Neural cell (in vitro differentiated cells): ENCODE results near the gene MEFV. TPM values are rescaled to one million over a fixed set of nuclear protein-coding genes. Genes with fewer than 3 reads are reported as not detected.
"Not testable (repeated sequence)": the region's sequence is repeated elsewhere in the genome, so short reads cannot be mapped to it uniquely, and the experiment has no call there.

Experiments
- H2AFZ ChIP-seq: fragments of 200-600, 300-800 bp; sonication (generic), shearing (Covaris generic); 2 replicates; pipeline ENCODE4 v1.6.0; 2014; ENCODE audit warnings: low read depth, mild to moderate bottlenecking, antibody characterized with exemption, low read length, moderate library complexity
- H3F3A ChIP-seq: fragments of 200-600 bp; shearing (Covaris generic); 2 replicates; pipeline ENCODE4 v1.6.1; 2016; ENCODE audit warnings: mild to moderate bottlenecking, moderate library complexity, mixed read lengths, antibody characterized with exemption, low read length; ENCODE audit not compliant: insufficient read depth, poor library complexity, severe bottlenecking
- H3K27ac ChIP-seq: fragments of 200-600, 300-800 bp; sonication (generic), shearing (Covaris generic); 2 replicates; pipeline ENCODE4 v1.5.1; 2014; ENCODE audit warnings: mild to moderate bottlenecking, low read length, moderate library complexity
- H3K27me3 ChIP-seq: fragments of 300-800, 200-600 bp; sonication (generic), shearing (Covaris generic); 2 replicates; pipeline ENCODE4 v1.6.0; 2014; ENCODE audit warnings: mild to moderate bottlenecking, low read depth, low read length, moderate library complexity; ENCODE audit not compliant: insufficient read depth
- H3K36me3 ChIP-seq: fragments of 300-800, 200-600 bp; sonication (generic), shearing (Covaris generic); 2 replicates; pipeline ENCODE4 v1.5.1; 2014; ENCODE audit warnings: mild to moderate bottlenecking, antibody characterized with exemption, low read length, moderate library complexity; ENCODE audit not compliant: insufficient read depth
- H3K4me2 ChIP-seq: fragments of 300-800, 200-600 bp; sonication (generic), shearing (Covaris generic); 2 replicates; pipeline ENCODE4 v1.6.0; 2014; ENCODE audit warnings: mild to moderate bottlenecking, low read length
- H3K4me3 ChIP-seq: fragments of 300-800, 200-600 bp; sonication (generic), shearing (Covaris generic); 2 replicates; pipeline ENCODE4 v1.5.1; 2014; ENCODE audit warnings: mild to moderate bottlenecking, low read length, moderate library complexity
- H3K79me2 ChIP-seq: fragments of 200-600 bp; shearing (Covaris generic); replicated peaks from 2 replicates; pipeline ENCODE4 v1.6.0; 2014; ENCODE audit warnings: mild to moderate bottlenecking, low read length, moderate library complexity; ENCODE audit not compliant: insufficient read depth
- H3K9ac ChIP-seq: fragments of 300-800, 200-600 bp; sonication (generic), shearing (Covaris generic); 2 replicates; pipeline ENCODE4 v1.6.1; 2016; ENCODE audit warnings: mild to moderate bottlenecking, low read length, mixed read lengths
- H3K9me2 ChIP-seq: fragments of 200-600 bp; shearing (Covaris generic); 2 replicates; pipeline ENCODE4 v1.6.1; 2016; ENCODE audit warnings: mild to moderate bottlenecking, low read length, mixed read lengths; ENCODE audit not compliant: insufficient read depth
- H3K9me3 ChIP-seq: fragments of 200-600, 300-800 bp; sonication (generic), shearing (Covaris generic); 2 replicates; pipeline ENCODE4 v1.6.1; 2016; ENCODE audit warnings: mild to moderate bottlenecking, mixed run types, low read length, moderate library complexity, mixed read lengths
- H4K20me1 ChIP-seq: fragments of 200-600 bp; shearing (Covaris generic); 2 replicates; pipeline ENCODE4 v1.6.1; 2016; ENCODE audit warnings: mild to moderate bottlenecking, mixed run types; ENCODE audit not compliant: insufficient read depth
- EP300 ChIP-seq: fragments of 450-650 bp; conservative IDR thresholded peaks from 2 replicates; pipeline ENCODE4 v1.6.1; 2014; ENCODE audit warnings: antibody characterized with exemption, mild to moderate bottlenecking, moderate library complexity; ENCODE audit not compliant: poor library complexity, severe bottlenecking
- EZH2 ChIP-seq: fragments of 200-600, 300-800 bp; shearing (Covaris generic), sonication (generic); IDR thresholded peaks from 2 replicates; pipeline ENCODE4 v1.6.1; 2014; ENCODE audit warnings: antibody characterized with exemption, low read length, borderline replicate concordance, mild to moderate bottlenecking; ENCODE audit not compliant: insufficient read depth, poor library complexity, severe bottlenecking
- MXI1 ChIP-seq: fragments of 450-650 bp; conservative IDR thresholded peaks from 2 replicates; pipeline ENCODE4 v1.6.1; 2014; ENCODE audit warnings: antibody characterized with exemption, mild to moderate bottlenecking; ENCODE audit not compliant: poor library complexity, severe bottlenecking
- POLR2AphosphoS5 ChIP-seq: IDR thresholded peaks from 2 replicates; pipeline ENCODE4 v1.6.1; 2012
- RAD21 ChIP-seq: fragments of 450-650 bp; conservative IDR thresholded peaks from 2 replicates; pipeline ENCODE4 v1.6.1; 2014; ENCODE audit warnings: antibody characterized with exemption, mild to moderate bottlenecking, moderate library complexity
- SMC3 ChIP-seq: fragments of 450-650 bp; conservative IDR thresholded peaks from 2 replicates; pipeline ENCODE4 v1.6.1; 2014; ENCODE audit warnings: antibody characterized with exemption, mild to moderate bottlenecking, moderate library complexity; ENCODE audit not compliant: poor library complexity
- TAF1 ChIP-seq: IDR thresholded peaks from 2 replicates; pipeline ENCODE4 v1.6.1; 2012; ENCODE audit warnings: low read depth
- polyA plus RNA-seq: library from polyadenylated mRNA; depleted of rRNA; stranded (reverse); fragments of >200 nt; gene quantifications from 2 replicates; pipeline ENCODE4 v1.2.3, GENCODE V29; 2014
- TF ChIP-seq, protein P1 (sequence below): IDR thresholded peaks from 2 replicates; pipeline ENCODE4 v1.6.1; 2012; ENCODE audit warnings: borderline replicate concordance

Gene MEFV
- polyA plus RNA-seq, 1 donor from 2014 or later: not detected

DNA sequence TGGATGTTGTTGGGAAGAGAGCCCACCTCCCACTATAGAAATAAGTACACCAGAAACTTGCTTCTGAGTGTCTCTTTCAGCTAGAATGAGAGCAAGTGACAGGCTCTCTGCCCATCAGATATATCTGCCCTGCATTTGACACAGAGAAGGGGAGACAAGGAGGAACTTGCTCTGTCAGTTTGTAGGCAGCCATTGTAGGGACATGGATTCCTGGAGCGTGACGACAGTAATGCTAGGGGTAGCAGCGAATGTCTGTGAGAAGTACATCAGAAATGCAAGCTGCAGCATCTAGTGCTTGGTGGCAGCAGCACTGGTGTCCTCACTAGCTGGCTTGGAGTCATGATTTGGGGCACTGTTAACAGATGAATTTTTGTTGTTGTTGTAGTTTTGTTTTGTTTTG is 44.4 kb downstream of the MEFV start:
- no peaks in the 10 kb centered on the region for H3K9me3 ChIP-seq

DNA sequence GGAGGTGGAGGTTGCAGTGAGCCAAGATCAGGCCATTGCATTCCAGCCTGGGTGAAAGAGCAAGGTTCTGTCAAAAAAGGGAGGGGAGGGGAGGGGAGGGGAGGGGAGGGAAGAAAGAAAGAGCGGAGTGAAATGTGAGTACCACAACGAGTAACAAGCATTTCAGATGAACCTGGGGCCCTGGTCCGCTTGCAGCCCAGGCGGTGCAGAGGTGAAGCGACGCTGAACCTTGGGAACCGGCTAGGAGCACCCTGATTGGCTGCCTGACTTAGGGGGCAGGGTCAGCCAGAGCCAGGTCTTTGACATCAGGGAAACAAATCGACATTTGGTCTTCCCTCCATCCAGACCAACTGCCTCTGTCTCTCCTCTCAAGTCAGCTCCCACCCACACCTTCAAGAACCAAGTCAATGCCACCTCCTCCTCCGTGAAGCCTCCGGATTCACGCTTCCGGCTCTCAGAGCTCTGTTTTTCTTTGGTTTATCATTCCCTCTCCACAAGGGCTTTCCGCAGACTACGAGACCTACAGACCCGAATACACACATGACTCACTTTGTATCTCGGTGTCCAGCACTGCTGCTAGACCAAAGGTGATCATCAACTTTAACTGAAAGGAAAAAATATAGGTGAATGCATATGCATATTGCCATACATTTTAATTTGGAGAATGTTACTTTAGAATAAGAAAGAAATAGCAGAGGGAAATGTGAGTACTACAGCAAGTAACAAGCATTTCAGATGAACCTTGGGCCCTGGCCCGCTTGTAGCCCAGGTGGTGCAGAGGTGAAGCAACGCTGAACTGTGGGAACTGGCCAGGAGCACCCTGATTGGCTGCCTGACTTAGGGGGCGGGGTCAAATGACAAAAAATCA is 49.1 kb downstream of the MEFV start:
- H3K27me3 ChIP-seq: peaks cover under 1% of the 10 kb centered on the region
- H2AFZ ChIP-seq: no peak overlapping the region
- H3K4me2 ChIP-seq: no peak overlapping the region
- H3K27ac ChIP-seq: no peak overlapping the region
- H3K9me2 ChIP-seq: no peaks in the 10 kb centered on the region
- H3K79me2 ChIP-seq: no peaks in the 10 kb centered on the region
- no peaks in the 10 kb centered on the region for H4K20me1 ChIP-seq
- H3K36me3 ChIP-seq: no peaks in the 10 kb centered on the region
- H3K9me3 ChIP-seq: no peaks in the 10 kb centered on the region
- H3F3A ChIP-seq: no peaks in the 10 kb centered on the region
- H3K4me3 ChIP-seq: no peak overlapping the region
- no peak overlapping the region for H3K9ac ChIP-seq
- TF ChIP-seq RAD21 (no peak), EZH2 (no peak), MXI1 (no peak), EP300 (no peak), POLR2AphosphoS5 (no peak), SMC3 (no peak)

More for the DNA sequence above, 44.4 kb downstream of the MEFV start:
- no peaks in the 10 kb centered on the region for H3F3A ChIP-seq
- no peaks in the 10 kb centered on the region for H4K20me1 ChIP-seq
- H2AFZ ChIP-seq: no peak overlapping the region
- H3K79me2 ChIP-seq: no peaks in the 10 kb centered on the region
- no peak overlapping the region for H3K27ac ChIP-seq
- H3K4me2 ChIP-seq: no peak overlapping the region
- no peak overlapping the region for H3K4me3 ChIP-seq
- no peak for TF ChIP-seq RAD21
- no peak for TF ChIP-seq SMC3
- TF ChIP-seq EP300: no peak
- TF ChIP-seq TAF1: no peak
- TF ChIP-seq, protein P1, sequence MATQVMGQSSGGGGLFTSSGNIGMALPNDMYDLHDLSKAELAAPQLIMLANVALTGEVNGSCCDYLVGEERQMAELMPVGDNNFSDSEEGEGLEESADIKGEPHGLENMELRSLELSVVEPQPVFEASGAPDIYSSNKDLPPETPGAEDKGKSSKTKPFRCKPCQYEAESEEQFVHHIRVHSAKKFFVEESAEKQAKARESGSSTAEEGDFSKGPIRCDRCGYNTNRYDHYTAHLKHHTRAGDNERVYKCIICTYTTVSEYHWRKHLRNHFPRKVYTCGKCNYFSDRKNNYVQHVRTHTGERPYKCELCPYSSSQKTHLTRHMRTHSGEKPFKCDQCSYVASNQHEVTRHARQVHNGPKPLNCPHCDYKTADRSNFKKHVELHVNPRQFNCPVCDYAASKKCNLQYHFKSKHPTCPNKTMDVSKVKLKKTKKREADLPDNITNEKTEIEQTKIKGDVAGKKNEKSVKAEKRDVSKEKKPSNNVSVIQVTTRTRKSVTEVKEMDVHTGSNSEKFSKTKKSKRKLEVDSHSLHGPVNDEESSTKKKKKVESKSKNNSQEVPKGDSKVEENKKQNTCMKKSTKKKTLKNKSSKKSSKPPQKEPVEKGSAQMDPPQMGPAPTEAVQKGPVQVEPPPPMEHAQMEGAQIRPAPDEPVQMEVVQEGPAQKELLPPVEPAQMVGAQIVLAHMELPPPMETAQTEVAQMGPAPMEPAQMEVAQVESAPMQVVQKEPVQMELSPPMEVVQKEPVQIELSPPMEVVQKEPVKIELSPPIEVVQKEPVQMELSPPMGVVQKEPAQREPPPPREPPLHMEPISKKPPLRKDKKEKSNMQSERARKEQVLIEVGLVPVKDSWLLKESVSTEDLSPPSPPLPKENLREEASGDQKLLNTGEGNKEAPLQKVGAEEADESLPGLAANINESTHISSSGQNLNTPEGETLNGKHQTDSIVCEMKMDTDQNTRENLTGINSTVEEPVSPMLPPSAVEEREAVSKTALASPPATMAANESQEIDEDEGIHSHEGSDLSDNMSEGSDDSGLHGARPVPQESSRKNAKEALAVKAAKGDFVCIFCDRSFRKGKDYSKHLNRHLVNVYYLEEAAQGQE: no peak
- no peak for TF ChIP-seq EZH2
- no peaks in the 10 kb centered on the region for H3K27me3 ChIP-seq
- no peaks in the 10 kb centered on the region for H3K36me3 ChIP-seq
- no peak overlapping the region for H3K9ac ChIP-seq
- no peaks in the 10 kb centered on the region for H3K9me2 ChIP-seq

DNA sequence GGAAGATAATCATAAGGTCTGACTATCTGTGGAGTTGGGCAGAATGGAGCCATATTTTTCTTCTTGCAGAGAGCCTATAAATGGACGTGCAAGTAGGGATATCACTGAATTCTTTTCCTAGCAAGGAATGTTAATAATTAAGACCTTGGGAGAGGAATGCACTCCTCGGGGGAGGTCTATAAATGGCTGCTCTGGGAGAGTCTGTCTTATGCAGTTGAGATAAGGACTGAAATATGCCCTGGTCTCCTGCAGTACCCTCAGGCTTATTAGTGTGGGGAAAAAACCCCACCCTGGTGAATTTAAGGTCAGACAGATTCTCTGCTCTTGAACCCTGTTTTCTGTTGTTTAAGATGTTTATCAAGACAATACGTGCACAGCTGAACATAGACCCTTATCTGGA is 50.5 kb downstream of the MEFV start:
- H3K4me2 ChIP-seq, H3K79me2 ChIP-seq, H3K9ac ChIP-seq, H2AFZ ChIP-seq, H4K20me1 ChIP-seq, H3F3A ChIP-seq, H3K9me2 ChIP-seq, H3K36me3 ChIP-seq, H3K27me3 ChIP-seq, H3K4me3 ChIP-seq, H3K27ac ChIP-seq, H3K9me3 ChIP-seq: not testable (repeated sequence)
